Endothelial cell of umbilical vein (primary cell): ENCODE measurements around the gene AEBP1.

Experiments used
- POLR2A ChIP-seq: IDR thresholded peaks from 2 replicates; pipeline ENCODE4 v1.6.1; 2012; ENCODE audit warnings: low read depth, mild to moderate bottlenecking, control low read depth, low read length
- POLR2AphosphoS5 ChIP-seq: IDR thresholded peaks from 2 replicates; pipeline ENCODE4 v1.6.1; 2012; ENCODE audit warnings: low read depth, mild to moderate bottlenecking, control low read depth, low read length, moderate library complexity; ENCODE audit not compliant: insufficient read depth
- TF ChIP-seq, protein P1 (sequence below), 2 donors: IDR thresholded peaks; 1 replicate in 1 of 2; 2 replicates in 1 of 2; pipeline ENCODE4 v1.5.1; 2011; ENCODE audit warnings: low read length in 2 of 2, mild to moderate bottlenecking in 2 of 2, moderate library complexity in 2 of 2, control low read depth in 1 of 2, inconsistent platforms in 1 of 2, low read depth in 1 of 2; ENCODE audit not compliant: insufficient read depth in 1 of 2; ENCODE audit errors: extremely low read depth in 1 of 2
- TF ChIP-seq, protein P2 (sequence below): IDR thresholded peaks from 2 replicates; pipeline ENCODE4 v1.6.1; 2011; ENCODE audit not compliant: insufficient read depth, insufficient read length

DNA sequence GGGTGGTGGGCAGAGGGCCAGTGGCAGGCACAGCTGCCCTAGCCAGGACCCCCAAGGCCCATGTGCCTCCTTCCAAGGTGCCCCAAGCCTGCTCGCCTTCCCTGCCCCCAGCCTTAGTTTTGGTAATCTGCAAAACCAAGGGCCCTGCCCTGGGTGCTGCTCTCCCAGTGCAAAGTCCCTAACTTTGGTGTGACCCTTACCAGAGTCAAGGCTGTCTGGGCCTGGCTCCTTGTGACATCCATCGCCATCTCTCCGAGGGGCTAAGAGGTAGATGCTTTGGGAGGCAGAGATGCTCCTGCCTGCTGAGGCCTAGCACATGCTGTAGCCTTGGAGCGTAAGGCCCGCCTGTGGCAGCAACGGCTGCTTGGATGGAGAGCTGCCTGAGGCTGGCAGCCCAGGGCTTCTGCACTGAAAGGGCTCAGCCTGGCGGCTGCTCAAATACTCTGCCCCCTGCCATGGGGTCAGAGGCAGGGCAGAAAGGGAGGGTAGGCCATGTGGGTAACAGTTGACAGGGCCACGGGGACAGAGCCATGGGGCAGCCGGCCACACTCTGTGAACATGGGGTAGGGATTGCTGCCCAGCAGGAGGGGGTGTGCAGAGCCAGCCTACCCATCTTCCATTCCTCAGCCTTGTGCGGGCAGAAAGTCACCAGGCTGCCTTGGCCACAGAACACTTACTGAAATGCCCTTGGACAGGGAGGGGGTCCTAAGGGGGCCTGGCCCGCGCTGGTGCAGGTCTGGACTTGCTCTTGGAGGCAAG is 54.9 kb downstream of the AEBP1 start:
- TF ChIP-seq POLR2AphosphoS5 (no peak), POLR2A (no peak)
- TF ChIP-seq, protein P1, sequence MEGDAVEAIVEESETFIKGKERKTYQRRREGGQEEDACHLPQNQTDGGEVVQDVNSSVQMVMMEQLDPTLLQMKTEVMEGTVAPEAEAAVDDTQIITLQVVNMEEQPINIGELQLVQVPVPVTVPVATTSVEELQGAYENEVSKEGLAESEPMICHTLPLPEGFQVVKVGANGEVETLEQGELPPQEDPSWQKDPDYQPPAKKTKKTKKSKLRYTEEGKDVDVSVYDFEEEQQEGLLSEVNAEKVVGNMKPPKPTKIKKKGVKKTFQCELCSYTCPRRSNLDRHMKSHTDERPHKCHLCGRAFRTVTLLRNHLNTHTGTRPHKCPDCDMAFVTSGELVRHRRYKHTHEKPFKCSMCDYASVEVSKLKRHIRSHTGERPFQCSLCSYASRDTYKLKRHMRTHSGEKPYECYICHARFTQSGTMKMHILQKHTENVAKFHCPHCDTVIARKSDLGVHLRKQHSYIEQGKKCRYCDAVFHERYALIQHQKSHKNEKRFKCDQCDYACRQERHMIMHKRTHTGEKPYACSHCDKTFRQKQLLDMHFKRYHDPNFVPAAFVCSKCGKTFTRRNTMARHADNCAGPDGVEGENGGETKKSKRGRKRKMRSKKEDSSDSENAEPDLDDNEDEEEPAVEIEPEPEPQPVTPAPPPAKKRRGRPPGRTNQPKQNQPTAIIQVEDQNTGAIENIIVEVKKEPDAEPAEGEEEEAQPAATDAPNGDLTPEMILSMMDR (IDR thresholded peaks at IDR 0.05; ENCODE audit: extremely low read depth in 1 of 2, insufficient read depth in 1 of 2, low read depth in 1 of 2, low read length in 2 of 2) = no peak
- TF ChIP-seq, protein P2, sequence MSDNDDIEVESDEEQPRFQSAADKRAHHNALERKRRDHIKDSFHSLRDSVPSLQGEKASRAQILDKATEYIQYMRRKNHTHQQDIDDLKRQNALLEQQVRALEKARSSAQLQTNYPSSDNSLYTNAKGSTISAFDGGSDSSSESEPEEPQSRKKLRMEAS = no peak
